GM21529 (cell line): ENCODE data around the gene GFM2.
A peak's percentile ranks its signal among the peaks of the same experiment; 100 is the strongest.
"Not testable (repeated sequence)": the region's sequence is repeated elsewhere in the genome, so short reads cannot be mapped to it uniquely, and the experiment has no call there.

Source experiments
- ATAC-seq: cut with Tn5 transposase; IDR thresholded peaks from one replicate; pipeline ENCODE4 v1.9.1; 2021; ENCODE audit not compliant: unreplicated experiment

Gene GFM2, protein sequence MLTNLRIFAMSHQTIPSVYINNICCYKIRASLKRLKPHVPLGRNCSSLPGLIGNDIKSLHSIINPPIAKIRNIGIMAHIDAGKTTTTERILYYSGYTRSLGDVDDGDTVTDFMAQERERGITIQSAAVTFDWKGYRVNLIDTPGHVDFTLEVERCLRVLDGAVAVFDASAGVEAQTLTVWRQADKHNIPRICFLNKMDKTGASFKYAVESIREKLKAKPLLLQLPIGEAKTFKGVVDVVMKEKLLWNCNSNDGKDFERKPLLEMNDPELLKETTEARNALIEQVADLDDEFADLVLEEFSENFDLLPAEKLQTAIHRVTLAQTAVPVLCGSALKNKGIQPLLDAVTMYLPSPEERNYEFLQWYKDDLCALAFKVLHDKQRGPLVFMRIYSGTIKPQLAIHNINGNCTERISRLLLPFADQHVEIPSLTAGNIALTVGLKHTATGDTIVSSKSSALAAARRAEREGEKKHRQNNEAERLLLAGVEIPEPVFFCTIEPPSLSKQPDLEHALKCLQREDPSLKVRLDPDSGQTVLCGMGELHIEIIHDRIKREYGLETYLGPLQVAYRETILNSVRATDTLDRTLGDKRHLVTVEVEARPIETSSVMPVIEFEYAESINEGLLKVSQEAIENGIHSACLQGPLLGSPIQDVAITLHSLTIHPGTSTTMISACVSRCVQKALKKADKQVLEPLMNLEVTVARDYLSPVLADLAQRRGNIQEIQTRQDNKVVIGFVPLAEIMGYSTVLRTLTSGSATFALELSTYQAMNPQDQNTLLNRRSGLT

DNA sequence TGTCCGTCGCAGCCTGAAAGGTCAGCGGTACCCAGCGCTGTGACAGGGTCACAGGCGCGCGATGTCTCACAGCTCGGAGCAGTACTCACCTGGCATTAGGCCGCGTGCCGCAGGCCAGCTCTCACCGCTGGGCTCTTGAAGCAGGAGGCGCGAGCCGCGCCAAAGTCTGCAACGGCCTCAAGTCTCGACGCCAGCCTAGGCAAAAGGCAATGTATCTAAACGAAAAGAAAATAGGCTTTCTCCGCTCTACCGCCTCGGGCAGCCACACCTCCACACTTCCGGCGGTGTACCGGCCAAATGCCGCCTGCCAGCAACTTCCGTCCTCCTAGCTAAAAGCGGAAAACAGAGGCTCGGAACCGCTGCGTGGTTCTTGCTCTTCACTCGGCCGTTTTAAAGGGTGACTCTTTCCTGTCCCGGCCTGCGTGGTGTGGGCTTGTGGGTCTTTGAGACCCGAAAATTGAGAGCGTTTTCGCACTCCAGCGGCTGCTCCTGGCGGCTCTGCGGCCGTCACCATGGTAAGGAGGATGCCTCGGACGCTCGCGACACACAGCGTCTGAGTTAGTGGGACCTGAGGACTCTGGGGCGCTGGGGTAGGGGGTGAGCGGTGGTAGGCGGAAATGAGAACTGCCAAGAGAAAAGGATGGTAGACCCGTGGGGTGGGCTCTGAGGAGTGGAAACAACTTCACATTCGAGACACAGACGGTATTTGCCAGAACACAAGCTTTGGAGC lies at the start of gene GFM2, which contains the start of gene NSA2:
Gene GFM2, minus strand, starts transcription at position 269 of the 730 bp plus-strand sequence. CDS start 3,375 bp downstream, outside the sequence.
Gene NSA2, plus strand, starts transcription at position 401 of the 730 bp plus-strand sequence. Its CDS starts 112 bp downstream, at position 513.
- peak; percentile 89 for ATAC-seq

DNA sequence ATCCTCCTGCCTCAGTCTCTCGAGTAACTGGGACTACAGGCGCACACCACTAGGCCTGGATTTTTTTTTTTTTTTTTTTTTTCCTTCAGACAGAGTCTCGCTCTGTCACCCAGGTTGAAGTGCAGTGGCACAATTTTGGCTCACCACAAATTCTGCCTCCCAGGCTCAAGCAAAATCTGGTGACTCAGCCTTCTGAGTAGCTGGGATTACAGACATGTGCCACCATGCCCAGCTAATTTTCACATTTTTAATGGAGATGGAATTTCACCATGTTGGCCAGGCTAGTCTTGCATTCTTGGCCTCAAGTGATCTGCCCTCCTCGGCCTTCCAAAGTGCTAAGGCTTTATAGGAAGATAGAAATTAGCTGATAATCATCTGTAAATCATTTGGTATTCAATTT lies 44.0 kb upstream of the GFM2 start:
- ATAC-seq, result no peak

DNA sequence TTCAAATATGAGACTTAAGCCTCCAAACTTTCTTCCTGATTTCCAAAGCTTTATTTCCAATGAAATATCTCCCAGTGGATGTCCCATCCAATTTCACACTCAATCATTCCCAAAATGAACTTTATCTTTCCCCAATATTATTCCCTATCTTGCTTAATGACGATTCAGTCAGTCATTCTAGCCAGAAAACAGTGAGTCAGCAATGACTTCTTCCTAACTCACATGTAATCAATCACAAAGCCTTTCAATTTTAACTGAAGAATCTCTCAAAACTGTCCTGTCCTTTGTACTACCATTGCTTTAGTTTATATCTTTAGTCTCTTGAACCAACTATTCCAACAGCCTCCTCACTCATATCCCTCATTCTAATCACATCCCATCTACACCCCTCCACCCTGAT lies 35.0 kb upstream of the GFM2 start:
- no peak for ATAC-seq

DNA sequence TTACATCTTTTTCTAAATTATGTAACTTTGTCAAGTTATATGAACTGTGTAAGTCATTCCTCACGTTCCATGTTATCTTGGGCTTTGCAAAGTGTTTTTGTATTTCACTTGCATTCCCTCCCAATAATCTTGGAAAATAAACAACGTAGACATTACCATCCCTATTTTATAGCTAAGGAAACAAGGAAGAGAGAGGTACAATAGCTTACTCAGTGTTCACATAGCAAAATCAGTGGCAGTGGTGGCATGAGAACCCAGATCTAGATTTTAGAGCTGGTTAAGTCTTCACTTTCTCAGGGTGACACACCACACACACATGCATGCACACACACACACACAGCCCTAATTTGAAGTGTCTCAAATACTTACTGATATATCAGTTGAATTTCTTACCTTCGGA lies 34.3 kb upstream of the GFM2 start:
- no peak for ATAC-seq

DNA sequence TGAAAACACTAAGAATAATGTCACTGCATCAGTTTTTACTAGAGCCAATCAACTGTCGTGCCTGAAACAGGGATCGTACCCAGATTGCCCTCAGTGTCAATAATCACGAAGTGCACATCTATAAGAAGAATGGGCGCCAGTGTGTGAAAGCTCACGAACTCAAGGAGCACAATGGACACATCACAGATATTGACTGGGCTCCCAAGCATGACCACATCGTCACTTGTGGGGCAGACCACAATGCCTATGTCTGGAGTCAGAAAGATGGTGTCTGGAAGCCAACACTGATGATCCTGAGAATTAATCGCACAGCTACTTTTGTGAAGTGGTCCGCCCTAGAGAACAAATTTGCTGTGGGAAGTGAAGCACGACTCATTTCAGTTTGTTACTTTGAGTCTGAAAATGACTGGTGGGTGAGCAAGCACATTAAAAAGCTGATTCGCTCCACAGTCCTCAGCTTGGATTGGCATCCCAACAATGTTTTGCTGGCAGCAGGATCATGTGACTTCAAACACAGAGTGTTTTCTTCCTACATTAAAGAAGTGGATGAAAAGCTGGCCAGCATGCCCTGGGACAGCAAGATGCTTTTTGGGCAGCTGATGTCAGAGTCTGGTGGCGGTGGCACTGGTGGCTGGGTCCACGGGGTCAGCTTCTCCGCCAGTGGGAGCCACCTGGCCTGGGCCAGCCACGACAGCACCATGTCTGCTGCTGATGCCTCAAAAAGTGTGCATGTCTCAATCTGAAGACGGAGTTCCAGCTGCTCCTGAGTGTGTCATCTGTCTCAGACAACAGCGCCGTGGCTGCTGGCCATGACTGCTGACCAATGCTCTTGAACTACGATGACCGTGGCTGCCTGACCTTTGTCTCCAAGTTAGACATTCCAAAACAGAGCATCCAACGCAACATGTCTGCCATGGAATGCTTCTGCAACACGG lies 32.3 kb upstream of the GFM2 start:
- no peak for ATAC-seq

DNA sequence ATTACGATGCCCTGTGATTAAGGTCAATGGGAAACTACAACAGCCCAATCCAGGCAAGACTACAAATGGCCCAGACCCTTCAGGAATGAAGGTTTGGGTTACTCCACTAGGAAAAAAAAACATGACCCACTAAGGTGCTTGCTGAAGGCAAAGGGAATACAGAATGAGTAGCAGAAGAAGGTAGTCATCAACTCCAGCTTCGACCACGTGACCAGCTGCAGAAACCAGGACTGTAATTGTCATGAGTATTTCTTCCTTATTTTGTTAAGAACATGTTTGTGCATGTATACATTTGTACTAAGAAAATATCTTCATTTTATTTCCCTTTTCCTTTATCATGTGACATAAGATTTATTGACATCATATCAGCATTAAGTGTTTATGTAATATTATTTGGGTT lies 24.8 kb upstream of the GFM2 start:
- ATAC-seq, result not testable (repeated sequence)

DNA sequence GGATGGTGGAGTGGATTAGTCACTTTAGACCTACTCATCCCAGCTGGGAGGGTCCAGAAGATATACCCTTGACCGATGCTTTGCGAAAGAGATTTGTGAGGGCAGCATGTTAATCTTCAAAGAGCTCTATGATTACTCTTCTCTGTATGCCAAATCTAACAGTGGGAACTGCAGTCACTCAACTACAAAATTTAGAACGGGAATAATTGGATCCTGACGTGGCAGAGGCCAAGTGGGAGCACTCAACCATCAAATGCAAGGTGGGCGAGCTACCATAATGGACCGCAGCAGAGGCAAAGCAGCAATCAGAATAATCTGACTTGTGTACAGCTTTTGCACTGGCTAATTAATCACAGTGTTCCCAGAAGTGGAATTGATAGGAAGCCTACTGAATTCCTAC lies 20.5 kb upstream of the GFM2 start:
- no peak for ATAC-seq

DNA sequence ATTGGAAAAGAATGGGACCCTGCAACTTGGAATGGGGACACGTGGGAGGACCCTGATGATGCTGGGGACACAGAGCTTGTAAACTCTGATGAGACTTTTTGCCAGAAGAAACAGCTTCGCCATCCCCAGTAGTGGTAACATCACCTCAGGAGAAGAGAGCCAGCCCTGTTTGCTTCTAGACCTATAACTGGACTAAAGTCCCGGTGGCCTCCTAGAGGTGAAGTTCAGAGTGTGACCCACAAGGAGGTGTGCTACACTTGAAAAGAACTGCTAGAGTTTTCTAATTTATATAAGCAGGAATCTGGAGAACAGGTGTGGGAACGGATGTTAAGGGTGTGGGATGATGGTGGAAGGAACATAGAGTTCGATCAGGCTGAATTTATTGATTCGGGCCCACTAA lies 19.9 kb upstream of the GFM2 start:
- no peak for ATAC-seq

DNA sequence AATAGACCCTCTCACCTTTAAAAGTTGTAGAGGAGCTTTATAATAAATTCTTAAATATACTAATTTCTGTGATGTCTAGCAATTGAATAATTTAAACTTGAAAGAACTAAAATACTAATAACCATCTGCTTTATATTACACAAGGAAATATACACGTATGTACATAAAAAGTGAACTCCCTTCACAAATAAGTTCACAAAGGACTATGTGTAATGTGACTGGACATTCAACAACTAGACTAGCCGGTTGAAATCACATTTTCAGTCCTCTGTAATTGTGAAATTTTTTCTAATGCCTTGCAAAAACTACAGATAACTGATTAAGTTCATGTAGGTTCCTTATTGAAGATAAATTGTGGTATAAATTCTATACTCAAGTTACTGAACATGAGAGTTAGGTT lies 11.7 kb upstream of the GFM2 start:
- ATAC-seq, result no peak

DNA sequence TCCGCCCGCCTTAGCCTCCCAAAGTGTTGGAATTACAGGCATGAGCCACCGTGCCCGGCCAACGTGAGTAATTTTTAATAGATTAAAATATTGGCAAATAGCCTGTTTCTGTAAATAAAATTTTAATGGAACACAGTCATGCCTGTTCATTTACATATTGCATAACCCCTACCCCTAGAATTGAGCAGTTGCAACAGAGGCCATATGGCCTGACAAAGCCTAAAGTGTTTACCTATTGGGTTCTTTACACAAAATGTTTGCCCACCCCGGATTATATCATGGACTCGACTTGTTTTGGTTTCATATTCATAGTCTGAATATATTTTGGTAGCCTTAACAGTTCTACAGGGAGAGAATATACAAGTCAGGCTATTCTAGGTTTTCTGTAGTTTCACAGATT lies 5.4 kb upstream of the GFM2 start:
- ATAC-seq, result no peak

DNA sequence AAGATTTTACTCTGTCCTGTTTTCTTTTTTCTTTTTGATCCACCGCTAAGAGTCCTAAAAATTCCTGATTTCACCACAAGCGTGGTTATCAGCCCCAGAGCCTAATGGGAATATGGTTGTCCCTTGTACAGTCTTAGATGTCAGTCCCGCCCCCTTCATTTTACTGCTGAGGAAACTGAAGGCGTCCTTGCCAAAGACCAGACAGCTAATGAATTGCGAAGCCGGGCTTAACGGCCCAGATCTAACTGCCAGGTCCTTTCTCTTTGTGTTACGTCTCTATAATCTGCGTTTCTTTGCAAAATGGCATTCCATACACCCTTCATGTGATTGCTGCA lies 629 bp upstream of the GFM2 start:
- peak; percentile 23 for ATAC-seq

DNA sequence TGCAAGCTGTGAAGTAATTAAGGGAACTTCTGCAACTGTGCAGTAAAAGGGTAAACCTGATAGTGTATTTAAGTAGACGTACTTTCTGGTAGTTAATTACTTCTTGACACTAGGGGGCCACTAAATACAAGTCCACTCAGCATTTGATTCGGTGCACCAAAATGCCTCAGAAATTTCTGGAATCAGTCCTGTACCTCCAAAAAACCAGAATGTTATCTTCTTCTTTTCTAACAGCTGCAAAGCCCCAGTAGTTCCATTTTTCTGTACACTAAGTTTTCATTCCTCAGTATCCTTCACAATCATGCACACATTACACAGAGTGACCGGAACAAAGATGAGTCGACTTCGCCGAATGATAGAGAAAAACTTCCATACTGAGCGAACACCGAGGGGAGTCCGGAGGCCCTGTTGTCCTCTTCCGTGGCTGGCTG lies 484 bp downstream of the GFM2 start:
- peak; percentile 41 for ATAC-seq

DNA sequence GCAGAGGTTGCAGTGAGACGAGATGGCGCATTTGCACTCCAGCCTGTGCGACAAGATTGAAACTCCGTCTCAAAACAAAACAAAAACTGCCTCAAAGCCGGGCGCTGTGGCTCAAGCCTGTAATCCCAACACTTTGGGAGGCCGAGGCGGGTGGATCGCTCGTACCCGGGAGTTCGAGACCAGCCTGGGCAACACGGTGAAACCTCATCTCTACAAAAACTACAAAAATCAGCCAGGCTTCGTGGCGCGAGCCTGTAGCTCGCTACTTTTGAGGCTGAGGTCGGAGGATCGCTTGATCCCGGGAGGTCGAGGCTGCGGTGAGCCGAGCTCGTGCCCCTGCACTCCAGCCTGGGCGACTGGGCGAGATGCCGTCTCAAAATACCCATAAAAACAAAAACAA lies 988 bp downstream of the GFM2 start:
- ATAC-seq, result no peak

DNA sequence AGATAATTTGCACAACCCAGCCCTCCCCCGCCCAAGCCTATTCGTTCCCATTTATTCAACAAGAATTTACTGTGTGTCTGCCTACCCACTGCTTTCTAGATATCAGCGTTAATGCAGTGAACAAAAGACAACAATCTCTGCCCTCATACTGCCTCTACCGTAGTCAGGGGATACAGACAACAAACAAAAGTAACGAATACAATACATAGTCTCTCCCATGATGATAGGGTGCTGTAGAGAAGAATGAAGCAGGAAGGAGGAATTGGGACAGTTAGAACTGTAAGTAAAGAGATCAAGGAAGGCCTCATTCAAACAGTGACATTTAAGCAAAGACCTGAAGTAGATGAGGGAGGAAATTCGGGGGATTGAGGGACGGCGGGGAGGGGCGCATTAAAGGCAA lies 1.7 kb downstream of the GFM2 start:
- no peak for ATAC-seq

DNA sequence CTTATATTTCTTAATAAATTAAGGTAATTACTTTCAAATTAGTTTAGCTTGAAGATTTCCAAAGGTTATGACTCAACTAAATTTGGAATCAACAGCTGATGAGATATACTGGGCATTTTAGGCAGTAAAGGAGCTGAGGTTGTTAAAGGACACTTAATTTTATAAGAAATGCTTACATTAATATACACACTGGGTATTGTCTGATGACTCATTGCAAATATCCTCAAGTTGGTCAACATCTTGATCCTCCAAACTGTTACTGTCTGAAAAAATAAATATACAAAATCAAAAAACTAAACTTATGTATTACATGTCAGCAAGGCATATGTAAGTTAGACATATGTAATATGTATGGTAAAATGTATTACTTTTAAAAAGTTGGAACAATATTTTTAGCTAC lies 3.4 kb downstream of the GFM2 start:
- ATAC-seq, result no peak

DNA sequence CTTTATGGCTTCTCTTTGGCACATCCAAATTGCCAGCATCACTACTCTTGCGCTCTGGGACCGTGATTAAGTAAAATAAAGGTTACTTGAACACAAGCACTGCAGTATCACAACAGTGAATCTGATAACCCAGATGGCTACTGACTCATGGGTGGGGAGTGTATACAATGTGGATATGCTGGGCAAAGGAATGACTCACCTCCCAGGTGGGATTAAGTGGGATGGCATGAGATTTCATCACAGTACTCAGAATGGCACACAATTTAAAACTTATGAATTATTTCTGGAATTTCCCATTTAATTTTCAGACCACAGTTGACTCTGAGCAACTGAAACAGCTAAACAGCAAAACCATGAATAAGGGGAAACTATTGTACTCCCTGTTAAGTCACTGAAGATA lies 4.3 kb downstream of the GFM2 start:
- no peak for ATAC-seq

DNA sequence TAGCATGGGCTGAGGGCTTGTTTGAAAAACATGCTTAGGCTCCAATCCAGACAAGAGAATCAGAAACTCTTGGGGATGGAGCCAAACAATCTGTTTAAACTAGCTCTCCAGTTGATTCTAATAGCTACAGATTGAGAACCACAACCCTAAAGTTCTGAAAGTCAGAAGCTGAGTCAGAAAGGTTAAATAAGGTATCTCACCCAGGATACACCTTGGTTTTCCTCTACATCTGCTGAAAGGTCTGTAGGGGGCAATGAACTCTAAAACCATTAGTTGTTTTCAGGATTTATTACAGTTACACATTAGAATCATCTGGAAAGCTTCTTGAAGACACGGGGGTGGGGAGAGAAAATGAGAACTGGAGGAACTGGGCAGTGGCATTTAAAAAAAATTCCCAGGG lies 5.7 kb downstream of the GFM2 start:
- no peak for ATAC-seq

DNA sequence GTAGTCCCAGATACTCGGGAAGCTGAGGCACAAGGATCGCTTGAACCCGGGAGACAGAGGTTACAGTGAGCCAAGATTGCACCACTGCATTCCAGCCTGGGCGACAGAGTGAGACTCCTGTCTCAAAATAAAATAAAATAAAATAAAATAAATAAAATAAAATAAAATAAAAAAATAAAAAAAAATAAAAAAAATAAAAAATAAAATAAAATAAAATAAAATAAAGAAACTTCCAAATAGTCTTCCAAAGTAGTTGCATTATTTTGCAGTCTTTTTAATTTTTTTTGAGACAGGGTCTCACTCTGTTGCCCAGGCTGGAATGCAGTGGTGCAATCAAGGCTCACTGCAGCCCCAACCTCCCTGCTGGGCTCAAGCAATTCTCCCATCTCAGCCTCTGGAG lies 18.2 kb downstream of the GFM2 start:
- ATAC-seq, result not testable (repeated sequence)

DNA sequence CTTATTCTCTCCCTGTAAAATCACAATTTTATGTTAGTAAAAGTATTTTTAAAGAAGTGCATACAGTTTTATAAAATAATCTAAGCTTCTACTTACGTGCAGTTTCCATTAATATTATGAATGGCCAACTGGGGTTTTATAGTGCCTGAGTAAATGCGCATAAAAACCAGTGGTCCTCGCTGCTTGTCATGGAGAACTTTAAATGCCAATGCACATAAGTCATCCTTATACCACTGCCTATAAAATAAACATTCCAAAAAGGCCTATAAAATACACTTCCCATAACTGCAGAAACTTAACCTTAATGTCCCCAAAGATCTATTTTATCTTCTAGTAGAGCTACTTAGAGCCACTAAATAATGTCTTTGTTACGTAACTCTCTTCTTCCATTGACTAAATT lies 28.5 kb downstream of the GFM2 start:
- no peak for ATAC-seq

DNA sequence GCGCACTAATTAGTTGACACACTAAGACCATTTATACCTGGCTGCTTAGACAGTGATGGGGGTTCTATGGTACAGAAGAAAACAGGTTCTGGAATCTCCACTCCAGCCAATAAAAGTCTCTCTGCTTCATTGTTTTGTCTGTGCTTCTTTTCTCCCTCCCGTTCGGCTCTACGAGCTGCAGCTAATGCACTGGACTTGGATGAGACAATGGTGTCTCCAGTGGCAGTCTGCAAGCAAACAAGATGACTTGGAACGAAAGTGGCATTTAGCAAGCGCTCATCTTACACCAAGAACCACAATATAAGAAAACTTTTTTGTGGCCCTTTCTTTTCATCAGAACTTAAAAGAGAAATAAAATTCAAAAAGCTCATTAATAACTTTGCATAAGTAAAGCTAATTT lies 30.2 kb downstream of the GFM2 start:
- no peak for ATAC-seq

DNA sequence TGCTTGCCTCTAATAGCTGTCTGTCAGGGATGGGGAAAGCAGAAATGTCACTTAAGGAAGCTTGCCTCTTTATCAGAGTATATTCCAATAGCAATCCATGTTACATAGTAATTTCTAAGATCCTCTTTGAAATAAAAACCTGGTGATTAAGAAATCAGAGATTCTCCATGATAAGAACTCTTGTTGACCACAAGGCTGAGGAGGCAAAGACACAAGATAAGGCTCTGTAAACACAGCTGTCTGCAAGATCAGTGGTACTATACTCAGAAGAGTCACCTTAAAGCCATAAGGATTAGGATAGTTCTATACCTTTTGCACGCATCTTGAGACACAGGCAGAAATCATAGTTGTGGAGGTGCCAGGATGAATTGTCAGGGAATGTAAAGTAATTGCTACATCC lies 41.6 kb downstream of the GFM2 start:
- ATAC-seq, result no peak
